Stimulated activated CD4-positive, alpha-beta T cell treated with anti-CD3 and anti-CD28 coated beads, Interleukin-1b, Interleukin-23, amount 100 ng/mL, for 1 hour (primary cell): ENCODE measurements around the gene TSPEAR.

Experiments
- DNase-seq, 2 donors: peaks; one replicate each; pipeline ENCODE4 v3.0.0-alpha.2; 2020; ENCODE audit warnings: low read depth in 2 of 2

The TSPEAR gene

GRCh38 chr21:44740742-44741141, 29.4 kb upstream of the TSPEAR start:
- no peak for DNase-seq

- DNase-seq: no peak
Observed at GRCh38 chr21:44739316-44739715, 27.9 kb upstream of the TSPEAR start.

DNA sequence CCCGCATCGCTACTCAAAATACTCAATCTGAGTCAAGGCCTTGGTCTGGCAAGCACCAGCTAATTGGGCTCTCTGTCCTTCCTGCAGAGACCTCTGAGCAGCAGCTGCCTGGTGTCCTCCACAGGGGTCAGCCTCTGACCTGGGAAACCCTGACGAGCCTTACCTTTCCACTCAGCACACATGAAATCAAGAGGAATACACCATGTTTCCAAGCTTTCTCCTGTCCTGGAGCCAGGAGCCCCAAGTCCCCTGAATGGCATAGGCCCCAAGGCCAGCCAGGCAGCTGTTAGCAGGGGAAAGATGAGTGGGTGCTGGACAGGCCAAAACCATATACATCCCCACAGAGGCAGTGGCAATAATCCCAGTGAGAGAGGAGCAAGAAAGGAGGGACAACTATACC, 27.2 kb upstream of the TSPEAR start:
- no peak for DNase-seq

- DNase-seq: no peak
Observed at GRCh38 chr21:44737706-44738354, 26.5 kb upstream of the TSPEAR start.

GRCh38 chr21:44736291-44737004, 25.1 kb upstream of the TSPEAR start:
- no peak for DNase-seq

- DNase-seq: no peak
Observed at GRCh38 chr21:44735821-44736220, 24.4 kb upstream of the TSPEAR start.

DNA sequence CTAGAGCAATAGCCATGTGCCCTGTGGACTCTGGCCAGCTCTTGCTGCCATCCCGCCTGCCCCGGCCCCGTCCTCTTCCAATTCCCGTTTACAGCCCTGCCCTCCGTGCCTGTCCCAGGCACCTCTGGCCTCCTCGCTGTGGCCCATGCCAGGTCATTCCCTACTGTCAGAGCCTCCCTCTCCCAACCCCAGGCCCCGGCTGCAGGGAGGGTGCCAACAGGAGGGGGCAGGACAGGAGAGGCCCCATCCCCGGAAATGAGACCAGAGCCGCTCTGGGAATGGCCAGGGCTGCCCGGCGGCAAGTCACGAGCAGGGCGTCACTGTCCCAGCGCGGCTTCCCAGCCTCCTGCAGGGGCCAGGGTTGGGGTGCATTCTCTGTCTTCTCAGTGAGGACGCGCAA, 23.5 kb upstream of the TSPEAR start:
- DNase-seq: no peak

GRCh38 chr21:44734026-44734745, 22.8 kb upstream of the TSPEAR start:
- DNase-seq: no peak

GRCh38 chr21:44732956-44733355, 21.6 kb upstream of the TSPEAR start:
- DNase-seq: no peak

DNA sequence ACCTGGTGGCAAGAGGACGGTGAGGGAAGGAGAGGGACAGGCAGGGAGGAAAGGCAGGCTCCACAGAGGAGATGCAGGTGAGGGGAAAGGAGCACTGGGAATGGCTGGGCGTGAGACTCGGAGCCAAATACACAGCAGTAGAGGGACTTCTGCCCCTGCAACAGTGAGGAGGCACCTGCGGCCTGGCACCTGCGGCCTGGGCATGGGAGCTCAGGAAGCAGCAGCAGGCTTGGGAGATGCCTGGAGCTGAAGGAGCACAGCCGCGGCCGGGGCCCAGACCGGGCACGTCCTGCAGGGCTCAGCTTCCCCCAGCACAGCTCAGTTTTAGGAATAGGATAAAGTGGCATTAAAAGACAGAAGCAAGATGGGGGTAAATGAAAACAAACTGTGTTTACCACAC, 20.9 kb upstream of the TSPEAR start:
- DNase-seq: no peak

DNA sequence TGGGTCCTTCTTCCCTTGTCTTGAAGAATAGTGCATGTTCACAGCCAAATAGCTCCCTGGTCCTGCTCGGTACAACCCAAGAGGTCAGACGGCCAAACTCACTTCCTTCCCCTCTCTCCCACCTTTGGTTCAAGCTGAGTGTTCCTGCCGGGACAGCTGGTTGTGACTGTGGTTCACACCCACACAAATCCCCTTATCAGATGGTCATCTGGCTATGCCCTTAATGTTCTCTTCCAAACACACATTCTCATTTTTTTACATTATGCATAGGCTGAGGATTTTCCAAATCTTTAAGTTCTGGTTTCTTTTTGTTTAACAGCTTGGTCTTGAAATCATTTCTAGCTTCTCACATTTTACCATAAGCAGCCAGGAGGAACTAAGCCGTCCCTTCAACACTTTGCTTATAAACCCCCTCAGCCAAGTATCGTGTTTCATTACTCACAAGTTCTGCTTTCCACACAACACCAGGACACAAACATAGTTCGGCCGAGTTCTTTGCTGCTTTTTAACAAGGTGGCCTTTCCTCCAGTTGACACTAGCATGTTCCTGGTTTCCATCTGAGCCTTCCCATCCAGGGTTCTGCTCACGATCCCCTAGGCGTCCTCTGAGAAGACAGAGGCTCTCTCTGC, 19.7 kb upstream of the TSPEAR start:
- DNase-seq: no peak

DNA sequence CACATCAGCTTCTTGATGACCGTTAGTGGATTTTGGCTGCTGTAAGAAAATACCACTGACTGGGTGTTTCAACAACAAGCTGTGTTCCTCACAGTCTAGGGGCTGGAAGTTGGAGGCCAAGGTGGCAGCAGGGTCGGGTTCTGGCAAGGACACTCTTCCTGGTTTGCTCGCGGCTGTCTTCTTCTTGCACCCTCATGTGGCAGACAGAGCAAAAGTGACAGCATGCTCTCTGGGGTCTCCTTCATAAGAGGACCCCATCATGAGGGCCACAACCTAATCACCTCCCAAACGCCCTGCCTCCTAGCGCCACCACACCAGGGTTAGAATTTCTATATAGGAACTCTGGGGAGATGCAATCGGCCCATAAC, 18.6 kb upstream of the TSPEAR start:
- DNase-seq: no peak

DNA sequence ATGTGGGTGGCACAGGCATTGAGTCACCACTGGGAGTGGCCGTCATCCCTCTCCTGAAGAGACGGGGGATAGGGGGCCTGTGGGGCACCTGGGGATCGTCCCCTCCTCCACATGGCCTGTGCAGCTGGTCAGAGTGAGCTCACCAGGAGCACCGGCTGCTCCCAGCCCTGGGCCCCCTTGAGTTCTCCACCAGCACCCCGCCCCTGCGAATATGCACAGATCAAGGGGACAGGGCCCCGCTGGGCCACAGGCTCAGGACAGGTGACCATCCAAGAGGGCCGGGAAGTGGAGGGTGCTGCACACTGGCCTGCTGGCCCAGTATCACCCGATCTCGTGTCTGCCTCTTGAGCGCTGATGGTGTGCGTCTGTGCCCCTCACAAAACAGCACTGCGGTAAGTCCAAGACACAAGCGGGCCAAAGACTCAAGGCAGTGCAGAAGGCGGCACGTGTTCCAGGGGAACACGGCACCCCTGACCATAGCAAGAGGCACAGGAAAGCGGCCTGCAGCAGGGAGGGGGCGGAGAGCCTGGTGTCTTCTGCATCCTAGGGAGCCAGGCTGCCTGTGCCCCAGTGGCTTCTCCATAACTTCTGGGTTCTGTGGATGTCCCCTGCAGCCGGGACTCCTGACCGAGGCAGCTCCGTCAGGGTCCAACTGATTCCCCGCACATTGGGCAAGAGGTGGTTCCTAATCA, 18.1 kb upstream of the TSPEAR start:
- no peak for DNase-seq

DNA sequence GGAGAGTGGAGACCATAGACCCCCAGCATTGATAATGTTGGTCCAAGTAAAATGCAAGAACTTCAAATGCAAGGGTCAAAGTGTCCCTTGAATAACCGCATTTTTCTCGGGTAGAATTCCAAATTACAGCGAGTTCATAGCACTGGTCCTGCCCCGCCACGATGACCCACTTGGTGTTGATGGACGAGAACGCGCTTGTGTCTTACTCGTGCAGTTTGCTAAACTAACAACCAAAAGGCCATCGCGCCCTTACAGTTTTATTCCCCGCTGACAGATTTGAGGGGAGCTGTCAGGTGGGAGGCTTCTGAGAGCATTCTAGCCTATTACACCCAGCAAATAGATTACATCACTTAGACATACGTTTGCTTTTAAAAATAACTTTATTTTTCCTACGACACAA, 17.3 kb upstream of the TSPEAR start:
- no peak for DNase-seq

- DNase-seq: no peak
Observed at GRCh38 chr21:44727757-44728156, 16.4 kb upstream of the TSPEAR start.

GRCh38 chr21:44727321-44727720, 15.9 kb upstream of the TSPEAR start:
- no peak for DNase-seq

- no peak for DNase-seq
Observed at GRCh38 chr21:44726826-44727225, 15.5 kb upstream of the TSPEAR start.

GRCh38 chr21:44724926-44725325, 13.6 kb upstream of the TSPEAR start:
- DNase-seq: no peak

- DNase-seq: no peak
Observed at GRCh38 chr21:44724196-44724595, 12.8 kb upstream of the TSPEAR start.

DNA sequence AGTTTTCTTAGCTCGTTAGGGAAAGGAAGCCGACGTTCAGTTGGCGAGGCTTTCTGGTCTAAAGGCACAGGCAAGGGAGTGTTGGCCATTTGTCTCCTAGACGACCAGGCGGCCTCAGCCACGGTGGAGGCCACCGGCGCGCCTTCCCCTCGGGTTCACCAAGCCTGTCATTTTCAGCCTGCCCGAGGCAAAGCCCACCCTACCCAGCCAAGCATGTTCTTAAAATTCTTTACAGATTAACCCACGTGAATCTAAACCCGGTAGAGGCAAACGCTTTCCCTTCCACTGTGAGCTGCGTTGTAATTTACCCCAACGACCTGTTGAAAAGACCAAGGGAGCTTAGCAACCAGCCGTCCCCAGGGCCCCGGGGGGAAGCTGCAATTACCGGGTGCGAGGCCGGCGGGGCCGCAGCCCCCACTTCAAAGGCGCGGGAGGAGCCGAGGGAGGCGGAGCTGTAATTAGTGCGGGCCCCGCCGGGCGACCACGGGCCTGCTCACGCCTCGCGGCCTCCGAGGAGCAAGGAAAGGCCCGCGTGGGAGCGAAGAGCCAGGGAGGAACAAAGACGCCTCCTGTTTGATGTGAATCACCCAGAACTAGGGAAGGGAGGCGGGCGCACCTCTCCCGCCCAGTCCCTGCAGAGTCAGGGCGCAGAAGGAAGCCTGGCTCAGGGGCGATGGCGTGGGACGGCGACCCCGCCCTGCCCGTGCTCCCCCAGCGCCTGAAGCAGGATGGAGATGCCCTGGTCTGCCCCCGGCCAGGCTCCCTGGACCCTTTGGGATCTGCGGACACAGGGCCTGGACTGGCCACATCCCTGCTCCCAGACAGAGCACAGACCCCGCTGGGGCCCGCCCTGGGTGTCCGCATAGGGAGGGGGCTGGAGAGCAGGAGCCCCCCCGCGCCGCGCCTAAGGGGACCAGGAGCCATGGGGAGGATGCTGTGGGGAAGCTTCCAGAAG, 12.1 kb upstream of the TSPEAR start:
- no peak for DNase-seq

- no peak for DNase-seq
Observed at GRCh38 chr21:44722731-44723130, 11.4 kb upstream of the TSPEAR start.
